HG03378 (cell line): Measurements from ENCODE around the gene SMIM14.
"Not testable (repeated sequence)": the region's sequence is repeated elsewhere in the genome, so short reads cannot be mapped to it uniquely, and the experiment has no call there.

Experiments used
- ATAC-seq: cut with Tn5 transposase; IDR thresholded peaks from one replicate; pipeline ENCODE4 v1.9.1; 2021; ENCODE audit warnings: mild to moderate bottlenecking, moderate library complexity; ENCODE audit not compliant: unreplicated experiment

The SMIM14 gene

GRCh38 chr4:39510348-39510929, 128.2 kb downstream of the SMIM14 start:
- ATAC-seq = no peak

- no peak for ATAC-seq
Measured at GRCh38 chr4:39505581-39505980, 133.1 kb downstream of the SMIM14 start.

- ATAC-seq = no peak
Measured at GRCh38 chr4:39504538-39504937, 134.1 kb downstream of the SMIM14 start.

GRCh38 chr4:39502664-39503035, 136.0 kb downstream of the SMIM14 start:
- ATAC-seq = not testable (repeated sequence)

- ATAC-seq = no peak
Measured at GRCh38 chr4:39502019-39502663, 136.5 kb downstream of the SMIM14 start.

GRCh38 chr4:39498727-39499020, 140.0 kb downstream of the SMIM14 start:
- ATAC-seq = no peak

GRCh38 chr4:39497909-39498726, 140.5 kb downstream of the SMIM14 start:
- ATAC-seq = no peak
